ENCODE measurements around the gene KCND3.

The KCND3 gene

GRCh38 chr1:111938123-111938522 is 51.3 kb downstream of the KCND3 start:
- Histone ChIP-seq H3K36me3 (no peaks in the 10 kb centered on the region), H3K27me3 (peaks cover 4% of the 10 kb centered on the region), H3K4me1 (ENCODE audit: control insufficient read depth in 1 of 2, insufficient read depth in 1 of 2, low read depth in 1 of 2, low read length in 1 of 2) (no peaks in the 10 kb centered on the region), H3K27ac (no peak overlapping the region), H3K4me3 (ENCODE audit: low read depth in 1 of 2, low read length in 1 of 2) (no peak overlapping the region), H3K9me3 (no peaks in the 10 kb centered on the region)
- no peak for TF ChIP-seq CTCF (IDR thresholded peaks at IDR 0.05)

GRCh38 chr1:111937147-111937725 is 52.2 kb downstream of the KCND3 start:
- no peaks in the 10 kb centered on the region for H3K4me1 ChIP-seq (ENCODE audit: control insufficient read depth in 1 of 2, insufficient read depth in 1 of 2, low read depth in 1 of 2, low read length in 1 of 2)
- TF ChIP-seq CTCF (IDR thresholded peaks at IDR 0.05) = no peak
- H3K4me3 ChIP-seq (ENCODE audit: low read depth in 1 of 2, low read length in 1 of 2) = no peak overlapping the region
- no peak overlapping the region for H3K27ac ChIP-seq
- no peaks in the 10 kb centered on the region for H3K36me3 ChIP-seq
- peaks cover 4% of the 10 kb centered on the region for H3K27me3 ChIP-seq
- H3K9me3 ChIP-seq = no peaks in the 10 kb centered on the region

GRCh38 chr1:111934106-111934852 is 55.2 kb downstream of the KCND3 start:
- H3K4me3 ChIP-seq (ENCODE audit: low read depth in 1 of 2, low read length in 1 of 2) = no peak overlapping the region
- H3K36me3 ChIP-seq = no peaks in the 10 kb centered on the region
- no peaks in the 10 kb centered on the region for H3K27me3 ChIP-seq
- no peak for TF ChIP-seq CTCF (IDR thresholded peaks at IDR 0.05)
- H3K9me3 ChIP-seq = no peaks in the 10 kb centered on the region
- no peaks in the 10 kb centered on the region for H3K4me1 ChIP-seq (ENCODE audit: control insufficient read depth in 1 of 2, insufficient read depth in 1 of 2, low read depth in 1 of 2, low read length in 1 of 2)
- no peak overlapping the region for H3K27ac ChIP-seq

- no peaks in the 10 kb centered on the region for H3K36me3 ChIP-seq
- TF ChIP-seq CTCF (IDR thresholded peaks at IDR 0.05) = no peak
- H3K27ac ChIP-seq = no peak overlapping the region
- H3K9me3 ChIP-seq = no peaks in the 10 kb centered on the region
- no peaks in the 10 kb centered on the region for H3K4me1 ChIP-seq (ENCODE audit: control insufficient read depth in 1 of 2, insufficient read depth in 1 of 2, low read depth in 1 of 2, low read length in 1 of 2)
- H3K27me3 ChIP-seq = no peaks in the 10 kb centered on the region
- no peak overlapping the region for H3K4me3 ChIP-seq (ENCODE audit: low read depth in 1 of 2, low read length in 1 of 2)
These were observed 59.1 kb downstream of the KCND3 start for GRCh38 chr1:111930356-111930755.

- Histone ChIP-seq H3K27me3 (no peaks in the 10 kb centered on the region), H3K9me3 (no peaks in the 10 kb centered on the region), H3K4me1 (ENCODE audit: control insufficient read depth in 1 of 2, insufficient read depth in 1 of 2, low read depth in 1 of 2, low read length in 1 of 2) (no peaks in the 10 kb centered on the region), H3K27ac (no peak overlapping the region), H3K36me3 (no peaks in the 10 kb centered on the region), H3K4me3 (ENCODE audit: low read depth in 1 of 2, low read length in 1 of 2) (no peak overlapping the region)
- no peak for TF ChIP-seq CTCF (IDR thresholded peaks at IDR 0.05)
These were observed 60.9 kb downstream of the KCND3 start for GRCh38 chr1:111928531-111928930.

Data from neutrophil (primary cell).